Peyer's patch (tissue), 4 donors: ENCODE data around the gene NSMF. TPM values are rescaled to one million over a fixed set of nuclear protein-coding genes. Genes with fewer than 3 reads are reported as not detected.

Experiments
- DNase-seq, 3 donors: peaks; one replicate each; pipeline ENCODE4 v3.0.0-alpha.2; 2017 to 2019
- H3K27ac ChIP-seq, 4 donors: fragments of 200-600 bp; sonication (generic); one replicate each; pipeline ENCODE4 v1.5.1; 2016 to 2019
- H3K27me3 ChIP-seq, 2 donors: fragments of 200-600 bp; sonication (generic); one replicate each; pipeline ENCODE4 v1.5.1; 2019
- H3K36me3 ChIP-seq, 3 donors: fragments of 200-600 bp; sonication (generic); one replicate each; pipeline ENCODE4 v1.5.1; 2016 to 2019
- H3K4me1 ChIP-seq, 4 donors: fragments of 200-600 bp; sonication (generic); one replicate each; pipeline ENCODE4 v1.5.1; 2016 to 2019
- H3K4me3 ChIP-seq, 4 donors: fragments of 200-600 bp; sonication (generic); 1 replicate in 3 of 4; 2 replicates in 1 of 4; pipeline ENCODE4 v1.5.1; 2016 to 2019; ENCODE audit warnings: mild to moderate bottlenecking in 1 of 4
- H3K9me3 ChIP-seq, 4 donors: fragments of 200-600 bp; sonication (generic); one replicate each; pipeline ENCODE4 v1.5.1; 2016 to 2019; ENCODE audit warnings: mild to moderate bottlenecking in 1 of 4
- CTCF ChIP-seq, 6 experiments: fragments of 450-650 bp in 4 of 6; fragments of 200-600 bp in 2 of 6; sonication (generic) in 1 of 6; IDR thresholded peaks; one replicate each; pipeline ENCODE4 v1.5.1; 2017 to 2019; ENCODE audit warnings: antibody characterized with exemption in 6 of 6, mild to moderate bottlenecking in 3 of 6, moderate library complexity in 1 of 6
- POLR2A ChIP-seq, 2 donors: fragments of 450-650 bp; IDR thresholded peaks; one replicate each; pipeline ENCODE4 v1.5.1; 2017; ENCODE audit warnings: antibody characterized with exemption in 2 of 2, mild to moderate bottlenecking in 2 of 2, moderate library complexity in 2 of 2
- total RNA-seq, 4 donors: library from RNA; depleted of rRNA; stranded (reverse); fragments of >200 nt; gene quantifications; one replicate each; pipeline ENCODE4 v1.1.0, GENCODE V29; 2016

The NSMF gene
- total RNA-seq, 4 donors from 2014 or later: 47.0 to 135 (median 117) TPM

GRCh38 chr9:137417161-137418021 is 41.7 kb downstream of the NSMF start:
- no peak for TF ChIP-seq CTCF (IDR thresholded peaks at IDR 0.05)
- no peak for TF ChIP-seq POLR2A (IDR thresholded peaks at IDR 0.05)
- Histone ChIP-seq H3K9me3 (no peaks in the 10 kb centered on the region), H3K27ac (peak overlapping the region in 1 of 4 donors; percentile 13), H3K36me3 (no peaks in the 10 kb centered on the region), H3K4me3 (peak overlapping the region in 3 of 4 donors; percentile 9 to 43 (median 31)), H3K27me3 (no peaks in the 10 kb centered on the region), H3K4me1 (peaks cover 0 to 9% (median 5%) of the 10 kb centered on the region in 4 donors)
- no peak for DNase-seq

- Histone ChIP-seq H3K9me3 (no peaks in the 10 kb centered on the region), H3K27me3 (no peaks in the 10 kb centered on the region), H3K27ac (no peak overlapping the region), H3K4me3 (peak overlapping the region in 1 of 4 donors; percentile 43), H3K4me1 (peaks cover 0 to 8% (median under 1%) of the 10 kb centered on the region in 4 donors), H3K36me3 (no peaks in the 10 kb centered on the region)
- no peak for DNase-seq
- TF ChIP-seq POLR2A (IDR thresholded peaks at IDR 0.05) (no peak), CTCF (IDR thresholded peaks at IDR 0.05) (no peak)
Observed at GRCh38 chr9:137416563-137417151, 42.5 kb downstream of the NSMF start.

GRCh38 chr9:137416006-137416562 is 43.0 kb downstream of the NSMF start:
- H3K27me3 ChIP-seq: no peaks in the 10 kb centered on the region
- H3K9me3 ChIP-seq: no peaks in the 10 kb centered on the region
- no peaks in the 10 kb centered on the region for H3K36me3 ChIP-seq
- no peak overlapping the region for H3K4me3 ChIP-seq
- peaks cover 0 to 10% (median 2%) of the 10 kb centered on the region in 4 donors for H3K4me1 ChIP-seq
- TF ChIP-seq CTCF (IDR thresholded peaks at IDR 0.05): no peak
- TF ChIP-seq POLR2A (IDR thresholded peaks at IDR 0.05): no peak
- DNase-seq: no peak
- no peak overlapping the region for H3K27ac ChIP-seq

GRCh38 chr9:137415451-137415850 is 43.7 kb downstream of the NSMF start:
- H3K9me3 ChIP-seq: no peaks in the 10 kb centered on the region
- H3K27ac ChIP-seq: no peak overlapping the region
- no peaks in the 10 kb centered on the region for H3K27me3 ChIP-seq
- no peak for DNase-seq
- H3K4me1 ChIP-seq: peaks cover 0 to 17% (median 4%) of the 10 kb centered on the region in 4 donors
- no peaks in the 10 kb centered on the region for H3K36me3 ChIP-seq
- H3K4me3 ChIP-seq: no peak overlapping the region
- TF ChIP-seq CTCF (IDR thresholded peaks at IDR 0.05) (no peak), POLR2A (IDR thresholded peaks at IDR 0.05) (no peak)

- H3K36me3 ChIP-seq: no peaks in the 10 kb centered on the region
- TF ChIP-seq CTCF (IDR thresholded peaks at IDR 0.05): no peak
- no peak for TF ChIP-seq POLR2A (IDR thresholded peaks at IDR 0.05)
- H3K4me1 ChIP-seq: peaks cover 0 to 23% (median 7%) of the 10 kb centered on the region in 4 donors
- H3K4me3 ChIP-seq: no peak overlapping the region
- H3K27ac ChIP-seq: peak overlapping the region in 2 of 4 donors; percentile 12 to 35
- H3K27me3 ChIP-seq: no peaks in the 10 kb centered on the region
- no peak for DNase-seq
- H3K9me3 ChIP-seq: no peaks in the 10 kb centered on the region
Observed at GRCh38 chr9:137412431-137412830, 46.7 kb downstream of the NSMF start.
